Breast epithelium (tissue), 4 donors: ENCODE measurements around the gene JMJD1C. TPM values are rescaled to one million over a fixed set of nuclear protein-coding genes. Genes with fewer than 3 reads are reported as not detected.

Experiments used
- DNase-seq, 2 donors: peaks; one replicate each; pipeline ENCODE4 v3.0.0-alpha.2; 2019; ENCODE audit warnings: low spot score in 2 of 2
- H3K27ac ChIP-seq, 2 donors: fragments of 200-600 bp; sonication (generic) in 1 of 2; one replicate each; pipeline ENCODE4 v1.5.1; 2016 to 2019; ENCODE audit warnings: mild to moderate bottlenecking in 1 of 2
- H3K27me3 ChIP-seq, 2 donors: fragments of 200-600 bp; sonication (generic) in 1 of 2; one replicate each; pipeline versions ENCODE4 v1.5.1 to v1.6.0; 2017 to 2019; ENCODE audit warnings: control low read depth in 1 of 2, mild to moderate bottlenecking in 1 of 2
- H3K36me3 ChIP-seq: fragments of 200-600 bp; one replicate; pipeline ENCODE4 v1.5.1; 2019
- H3K4me1 ChIP-seq, 2 donors: fragments of 200-600 bp; sonication (generic); one replicate each; pipeline ENCODE4 v1.5.1; 2016 to 2019; ENCODE audit warnings: control low read depth in 1 of 2
- H3K4me3 ChIP-seq, 3 donors: fragments of 200-600 bp; sonication (generic); 1 replicate in 2 of 3; 2 replicates in 1 of 3; pipeline ENCODE4 v1.5.1; 2016 to 2019; ENCODE audit warnings: mild to moderate bottlenecking in 3 of 3, moderate library complexity in 2 of 3
- H3K9me3 ChIP-seq, 2 donors: fragments of 200-600 bp; sonication (generic) in 1 of 2; one replicate each; pipeline ENCODE4 v1.5.1; 2016 to 2019; ENCODE audit warnings: control low read depth in 1 of 2
- CTCF ChIP-seq, 3 donors: fragments of 450-650 bp; IDR thresholded peaks; one replicate each; pipeline ENCODE4 v1.5.1; 2016 to 2017; ENCODE audit warnings: antibody characterized with exemption in 3 of 3, mild to moderate bottlenecking in 3 of 3, moderate library complexity in 3 of 3
- POLR2A ChIP-seq: fragments of 450-650 bp; IDR thresholded peaks from one replicate; pipeline ENCODE4 v1.6.1; 2016; ENCODE audit warnings: antibody characterized with exemption, mild to moderate bottlenecking, moderate library complexity
- POLR2AphosphoS5 ChIP-seq, 3 donors: sonication (generic); formaldehyde crosslinking; IDR thresholded peaks; one replicate each; pipeline ENCODE4 v1.6.1; 2017; ENCODE audit warnings: antibody characterized with exemption in 3 of 3
- intact Hi-C: fragments of 100-400 bp; cut with DNase I; formaldehyde crosslinking; loops from one replicate; pipeline ENCODE4 v1.15.1; 2023; ENCODE audit warnings: low total_unique reads
- total RNA-seq, 3 donors: library from RNA; depleted of rRNA; stranded (reverse); fragments of >200 nt; gene quantifications; one replicate each; pipeline ENCODE4 v1.1.0, GENCODE V29; 2016

Gene JMJD1C
- total RNA-seq, 3 donors from 2014 or later: 134 to 327 (median 162) TPM

GRCh38 chr10:63374991-63375390, 90.8 kb downstream of the JMJD1C start:
- Histone ChIP-seq H3K27me3 (no peaks in the 10 kb centered on the region), H3K9me3 (no peaks in the 10 kb centered on the region), H3K4me3 (no peak overlapping the region), H3K36me3 (no peaks in the 10 kb centered on the region), H3K4me1 (no peaks in the 10 kb centered on the region), H3K27ac (no peak overlapping the region)
- DNase-seq: no peak
- TF ChIP-seq POLR2A: no peak
- intact Hi-C loops: no loop called here

DNA sequence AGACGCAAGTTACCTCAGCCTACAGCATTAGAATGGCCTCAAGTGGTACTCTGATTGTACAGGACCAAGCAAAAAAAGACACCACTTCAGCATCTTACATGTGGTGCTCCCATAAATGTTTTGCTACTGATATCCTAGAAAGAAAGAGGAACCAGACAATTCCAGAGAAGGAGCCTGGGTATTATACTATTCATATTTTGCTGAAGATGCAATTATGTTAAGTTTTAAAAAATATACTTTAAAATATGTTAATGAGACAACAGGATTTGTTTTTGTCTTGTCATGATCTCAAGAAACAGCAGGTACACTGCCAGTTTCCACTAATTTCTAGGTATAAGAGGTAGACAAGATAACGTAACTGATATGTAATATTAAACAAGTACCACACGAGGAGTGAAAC, 92.6 kb downstream of the JMJD1C start:
- Histone ChIP-seq H3K27me3 (no peaks in the 10 kb centered on the region), H3K36me3 (no peaks in the 10 kb centered on the region), H3K9me3 (no peaks in the 10 kb centered on the region), H3K4me3 (no peak overlapping the region), H3K27ac (no peak overlapping the region), H3K4me1 (no peaks in the 10 kb centered on the region)
- DNase-seq: no peak
- intact Hi-C loops: no loop called here
- TF ChIP-seq POLR2A (no peak), POLR2AphosphoS5 (IDR thresholded peaks at IDR 0.05) (no peak), CTCF (IDR thresholded peaks at IDR 0.05) (no peak)

- intact Hi-C loops: no loop called here
- DNase-seq: no peak
- H3K9me3 ChIP-seq: no peaks in the 10 kb centered on the region
- H3K4me1 ChIP-seq: no peaks in the 10 kb centered on the region
- no peak overlapping the region for H3K27ac ChIP-seq
- H3K4me3 ChIP-seq: no peak overlapping the region
- no peaks in the 10 kb centered on the region for H3K36me3 ChIP-seq
- H3K27me3 ChIP-seq: no peaks in the 10 kb centered on the region
- TF ChIP-seq POLR2AphosphoS5 (IDR thresholded peaks at IDR 0.05) (no peak), CTCF (IDR thresholded peaks at IDR 0.05) (no peak), POLR2A (no peak)
Observed at GRCh38 chr10:63369711-63370110, 96.1 kb downstream of the JMJD1C start.

DNA sequence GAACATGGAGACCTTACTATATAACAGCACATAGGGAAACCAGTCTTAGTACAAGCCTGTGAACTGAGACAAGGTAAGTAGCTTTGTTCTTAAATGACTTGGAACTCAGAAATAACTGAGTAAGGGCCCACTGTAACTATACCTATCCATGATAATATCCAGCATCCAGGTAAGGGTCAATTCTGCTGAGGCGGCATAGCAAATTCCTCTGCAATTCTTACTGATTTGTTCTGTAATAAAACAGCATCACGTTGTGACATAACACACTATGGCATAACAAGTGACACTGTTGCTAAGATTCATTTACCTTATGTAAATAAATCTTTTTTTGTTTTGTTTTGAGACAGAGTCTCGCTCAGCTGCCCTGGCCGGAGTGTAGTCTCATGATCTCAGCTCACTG, 97.4 kb downstream of the JMJD1C start:
- no peaks in the 10 kb centered on the region for H3K36me3 ChIP-seq
- no peaks in the 10 kb centered on the region for H3K9me3 ChIP-seq
- H3K4me1 ChIP-seq: no peaks in the 10 kb centered on the region
- H3K4me3 ChIP-seq: no peak overlapping the region
- DNase-seq: no peak
- intact Hi-C loops: no loop called here
- no peak for TF ChIP-seq CTCF (IDR thresholded peaks at IDR 0.05)
- H3K27me3 ChIP-seq: no peaks in the 10 kb centered on the region
- no peak overlapping the region for H3K27ac ChIP-seq

DNA sequence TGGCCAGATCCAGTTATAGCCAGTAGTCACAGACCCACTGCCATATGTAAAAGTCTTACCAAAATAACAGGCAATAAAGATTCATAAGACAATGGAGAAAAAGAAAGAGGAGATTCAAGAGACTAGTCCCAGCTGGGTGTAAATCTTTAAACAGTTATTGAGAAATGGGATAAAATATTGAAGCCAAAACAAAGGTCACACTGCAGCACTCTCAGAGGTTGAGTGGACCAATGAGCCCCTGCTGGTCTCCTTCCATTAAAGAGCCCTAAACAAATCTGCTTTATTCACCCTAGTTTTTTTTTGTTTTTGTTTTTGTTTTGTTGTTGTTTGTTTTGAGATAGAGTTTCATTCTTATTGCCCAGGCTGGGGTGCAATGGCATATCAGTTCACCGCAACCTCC, 98.8 kb downstream of the JMJD1C start:
- no peaks in the 10 kb centered on the region for H3K9me3 ChIP-seq
- intact Hi-C loops: no loop called here
- H3K4me1 ChIP-seq: no peaks in the 10 kb centered on the region
- no peaks in the 10 kb centered on the region for H3K27me3 ChIP-seq
- no peak overlapping the region for H3K4me3 ChIP-seq
- DNase-seq: no peak
- TF ChIP-seq POLR2A (no peak), POLR2AphosphoS5 (IDR thresholded peaks at IDR 0.05) (no peak), CTCF (IDR thresholded peaks at IDR 0.05) (no peak)
- no peaks in the 10 kb centered on the region for H3K36me3 ChIP-seq
- no peak overlapping the region for H3K27ac ChIP-seq
